Activated CD8-positive, alpha-beta memory T cell treated with anti-CD3 and anti-CD28 coated beads, Interleukin-2, amount 10 ng/mL, durations not matched to agents 7 days and 5 days (primary cell): ENCODE data around the gene RBMS1. TPM values are rescaled to one million over a fixed set of nuclear protein-coding genes. Genes with fewer than 3 reads are reported as not detected.

Experiments used
- ATAC-seq: fragments of 150-1000 bp; cut with Tn5 transposase; one replicate; pipeline ENCODE4 v1.10.0; 2021; ENCODE audit warnings: moderate library complexity
- CTCF ChIA-PET: fragments of 350-600 bp; sonication (Branson Sonifier 250); formaldehyde crosslinking; loops from one replicate; lab custom pipeline; 2021; ENCODE audit warnings: antibody characterized with exemption; lab: Charles Lee
- DNase-seq: peaks from one replicate; pipeline ENCODE4 v3.0.0-alpha.2; 2020
- H3K27ac Mint-ChIP-seq: one replicate; pipeline ENCODE4 v1.8.0; 2021; ENCODE audit warnings: mild to moderate bottlenecking, mixed read lengths
- H3K27me3 Mint-ChIP-seq: one replicate; pipeline ENCODE4 v1.8.0; 2021; ENCODE audit warnings: mixed read lengths
- H3K36me3 Mint-ChIP-seq: one replicate; pipeline ENCODE4 v1.8.0; 2021; ENCODE audit warnings: mild to moderate bottlenecking, mixed read lengths
- H3K4me1 Mint-ChIP-seq: one replicate; pipeline ENCODE4 v1.8.0; 2021; ENCODE audit warnings: mixed read lengths
- H3K4me3 Mint-ChIP-seq: one replicate; pipeline ENCODE4 v1.8.0; 2021; ENCODE audit warnings: mild to moderate bottlenecking, moderate library complexity, mixed read lengths
- H3K9me3 Mint-ChIP-seq: one replicate; pipeline ENCODE4 v1.8.0; 2022; ENCODE audit warnings: low read depth, mixed read lengths
- total RNA-seq, 2 experiments: library from RNA; stranded (reverse); gene quantifications; one replicate each; pipeline ENCODE4 v1.2.3, GENCODE V29; 2021

The RBMS1 gene
- total RNA-seq, 2 experiments from 2014 or later, result 41.8 to 54.9 TPM

DNA sequence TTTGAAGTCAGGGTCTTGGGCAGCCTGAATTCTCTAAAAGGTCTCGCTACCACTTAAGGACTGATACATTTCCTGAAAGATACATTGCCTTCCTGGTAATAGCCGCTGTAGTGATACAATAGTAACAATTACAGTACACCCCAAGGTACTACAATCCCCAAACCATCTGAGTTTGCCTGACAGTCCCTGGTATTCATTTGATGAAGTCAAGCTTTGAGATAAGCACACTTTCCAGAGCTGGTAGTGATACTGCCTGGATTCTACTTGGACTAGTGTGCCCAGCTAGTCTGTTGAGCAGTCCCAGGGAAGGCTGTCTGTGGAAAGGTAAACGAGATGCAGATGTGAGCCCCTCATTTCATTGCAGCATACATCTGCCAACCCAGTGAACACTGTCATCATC lies 269.1 kb downstream of the RBMS1 start:
- no peak for ATAC-seq
- H3K27ac Mint-ChIP-seq, result no peak overlapping the region
- H3K27me3 Mint-ChIP-seq, result peaks cover 20% of the 10 kb centered on the region
- CTCF ChIA-PET, result no interaction called here
- H3K4me1 Mint-ChIP-seq, result peaks cover 47% of the 10 kb centered on the region
- H3K4me3 Mint-ChIP-seq, result no peak overlapping the region
- H3K36me3 Mint-ChIP-seq, result no peaks in the 10 kb centered on the region
- no peaks in the 10 kb centered on the region for H3K9me3 Mint-ChIP-seq
- no peak for DNase-seq

DNA sequence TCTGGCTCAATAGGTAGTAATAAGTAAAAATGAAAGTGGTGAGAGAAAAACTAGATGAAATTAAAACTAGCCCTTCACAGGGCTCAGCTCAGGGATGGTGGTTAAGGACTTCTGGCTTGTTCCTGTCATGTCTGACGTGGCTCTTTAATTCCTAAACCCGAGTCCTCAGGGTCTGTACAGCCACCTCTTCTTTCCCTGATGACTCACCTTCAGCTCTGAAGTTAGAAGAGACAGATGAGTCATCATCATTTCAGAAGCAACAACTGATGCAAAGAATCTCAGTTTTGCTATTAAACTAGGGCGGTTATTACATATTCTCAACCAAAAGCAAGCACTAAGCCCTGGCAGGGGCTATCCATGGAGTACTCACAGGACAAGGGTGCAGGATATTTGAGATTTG lies 269.5 kb downstream of the RBMS1 start:
- CTCF ChIA-PET, result interaction anchor here (1.0 kb wide), 1 partner anchor 11 kb away, joined by 3 read pairs; no protein-coding TSS in a partner anchor
- DNase-seq (peak; percentile 48), ATAC-seq (peak; percentile 82)
- Mint-ChIP-seq H3K27ac (peak overlapping the region; percentile 29), H3K9me3 (no peaks in the 10 kb centered on the region), H3K4me3 (no peak overlapping the region), H3K27me3 (peaks cover 20% of the 10 kb centered on the region), H3K4me1 (peaks cover 49% of the 10 kb centered on the region), H3K36me3 (no peaks in the 10 kb centered on the region)

DNA sequence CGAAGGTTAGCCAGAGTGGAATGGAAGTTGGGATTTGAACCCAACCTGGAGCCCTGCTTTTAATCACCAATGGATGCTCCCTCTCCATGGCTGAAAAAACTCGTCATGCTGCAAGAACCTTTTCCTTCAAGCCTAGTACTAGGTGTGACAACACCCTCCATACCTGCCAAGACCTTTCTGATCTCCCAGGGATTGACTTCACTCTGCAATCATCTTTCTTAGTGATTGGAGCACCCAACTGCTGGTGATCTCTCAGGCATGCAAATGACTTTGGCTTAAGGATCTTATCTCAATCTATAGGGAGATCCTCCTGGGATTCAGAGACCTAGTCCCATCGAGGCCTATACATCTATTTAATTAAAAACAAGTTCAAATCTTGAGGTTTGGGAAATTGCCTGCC lies 270.0 kb downstream of the RBMS1 start:
- Mint-ChIP-seq H3K27ac (no peak overlapping the region), H3K36me3 (no peaks in the 10 kb centered on the region), H3K27me3 (peaks cover 18% of the 10 kb centered on the region), H3K9me3 (no peaks in the 10 kb centered on the region), H3K4me1 (peaks cover 49% of the 10 kb centered on the region), H3K4me3 (no peak overlapping the region)
- DNase-seq (no peak), ATAC-seq (no peak)
- CTCF ChIA-PET, result interaction anchor here (1.0 kb wide), 1 partner anchor 11 kb away, joined by 3 read pairs; no protein-coding TSS in a partner anchor

DNA sequence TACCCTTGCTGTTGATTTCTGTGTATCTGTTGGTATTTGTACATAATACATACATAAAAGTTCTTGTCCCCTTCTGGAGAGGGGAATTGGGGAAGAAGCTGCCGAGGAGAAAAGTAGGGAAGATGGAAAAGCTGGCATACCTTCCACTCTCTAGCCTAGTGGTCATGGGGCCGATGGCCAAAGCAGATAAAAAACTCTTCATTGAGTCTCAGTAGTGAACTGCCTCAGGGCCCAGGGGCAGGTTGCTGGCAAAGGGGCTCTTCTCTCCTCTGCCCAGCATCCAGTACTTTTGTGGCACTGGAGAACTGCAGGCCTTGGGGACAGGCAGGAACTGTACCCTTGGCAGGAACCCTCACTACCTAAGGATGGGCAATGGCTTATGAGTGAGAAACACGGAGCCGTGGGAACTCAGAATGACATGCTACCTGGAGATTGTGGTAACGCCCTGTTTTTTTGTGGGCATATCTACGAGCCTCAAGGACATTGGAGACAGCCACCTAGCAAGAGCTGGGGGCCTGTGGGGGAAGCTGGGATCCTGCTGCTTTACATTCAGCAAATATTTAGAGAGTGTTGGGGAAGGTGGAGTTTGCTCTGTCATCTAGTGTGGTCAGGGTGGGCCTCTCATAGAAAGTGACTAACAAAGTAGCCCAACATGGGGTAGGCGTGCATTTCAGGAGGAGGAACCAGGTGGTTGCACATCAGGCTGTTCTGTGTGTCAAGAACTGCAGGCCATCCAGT lies 270.9 kb downstream of the RBMS1 start:
- H3K27ac Mint-ChIP-seq, result no peak overlapping the region
- no peak for ATAC-seq
- H3K9me3 Mint-ChIP-seq, result no peaks in the 10 kb centered on the region
- H3K4me3 Mint-ChIP-seq, result no peak overlapping the region
- DNase-seq, result no peak
- H3K27me3 Mint-ChIP-seq, result peaks cover 14% of the 10 kb centered on the region
- H3K36me3 Mint-ChIP-seq, result no peaks in the 10 kb centered on the region
- CTCF ChIA-PET, result no interaction called here
- H3K4me1 Mint-ChIP-seq, result peaks cover 49% of the 10 kb centered on the region
